Loucy (cell line): ENCODE data around the gene GFER.
"Not testable (repeated sequence)": the region's sequence is repeated elsewhere in the genome, so short reads cannot be mapped to it uniquely, and the experiment has no call there.

Source experiments
- EZH2phosphoT487 ChIP-seq: fragments of 200-600 bp; IDR thresholded peaks from 2 replicates; pipeline ENCODE4 v1.6.1; 2018; ENCODE audit warnings: antibody characterized with exemption, mild to moderate bottlenecking, moderate library complexity, borderline replicate concordance
- TF ChIP-seq, protein P1 (sequence below): fragments of 200-600 bp; sonication (generic); conservative IDR thresholded peaks from 2 replicates; pipeline ENCODE4 v1.5.1; 2014; ENCODE audit warnings: mild to moderate bottlenecking, antibody characterized with exemption, low read length

DNA sequence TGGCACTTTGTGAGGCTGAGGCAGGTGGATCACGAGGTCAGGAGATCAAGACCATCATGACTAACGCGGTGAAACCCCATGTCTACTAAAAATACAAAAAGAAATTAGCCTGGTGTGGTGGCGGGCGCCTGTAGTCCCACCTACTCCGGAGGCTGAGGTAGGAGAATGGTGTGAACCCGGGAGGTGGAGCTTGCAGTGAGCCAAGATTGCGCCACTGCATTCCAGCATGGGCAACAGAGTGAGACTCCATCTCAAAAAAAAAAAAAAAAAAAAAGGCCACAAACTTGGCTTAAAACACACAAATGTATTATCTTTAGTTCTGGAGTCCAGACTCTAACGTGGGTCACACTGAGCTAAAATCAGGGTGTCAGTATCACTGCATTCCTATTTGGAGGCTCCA lies 27.7 kb downstream of the GFER start:
- TF ChIP-seq, protein P1, sequence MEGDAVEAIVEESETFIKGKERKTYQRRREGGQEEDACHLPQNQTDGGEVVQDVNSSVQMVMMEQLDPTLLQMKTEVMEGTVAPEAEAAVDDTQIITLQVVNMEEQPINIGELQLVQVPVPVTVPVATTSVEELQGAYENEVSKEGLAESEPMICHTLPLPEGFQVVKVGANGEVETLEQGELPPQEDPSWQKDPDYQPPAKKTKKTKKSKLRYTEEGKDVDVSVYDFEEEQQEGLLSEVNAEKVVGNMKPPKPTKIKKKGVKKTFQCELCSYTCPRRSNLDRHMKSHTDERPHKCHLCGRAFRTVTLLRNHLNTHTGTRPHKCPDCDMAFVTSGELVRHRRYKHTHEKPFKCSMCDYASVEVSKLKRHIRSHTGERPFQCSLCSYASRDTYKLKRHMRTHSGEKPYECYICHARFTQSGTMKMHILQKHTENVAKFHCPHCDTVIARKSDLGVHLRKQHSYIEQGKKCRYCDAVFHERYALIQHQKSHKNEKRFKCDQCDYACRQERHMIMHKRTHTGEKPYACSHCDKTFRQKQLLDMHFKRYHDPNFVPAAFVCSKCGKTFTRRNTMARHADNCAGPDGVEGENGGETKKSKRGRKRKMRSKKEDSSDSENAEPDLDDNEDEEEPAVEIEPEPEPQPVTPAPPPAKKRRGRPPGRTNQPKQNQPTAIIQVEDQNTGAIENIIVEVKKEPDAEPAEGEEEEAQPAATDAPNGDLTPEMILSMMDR: not testable (repeated sequence)
- TF ChIP-seq EZH2phosphoT487: not testable (repeated sequence)
